Ramos (cell line): ENCODE results near the gene TRIM8.

Experiments
- in situ Hi-C: fragments of 300-500 bp; cut with MboI; formaldehyde crosslinking; loops from one replicate; pipeline ENCODE4 v1.14.3; 2022; ENCODE audit warnings: low sequenced_read_pairs; ENCODE audit not compliant: unreplicated experiment

The TRIM8 gene

DNA sequence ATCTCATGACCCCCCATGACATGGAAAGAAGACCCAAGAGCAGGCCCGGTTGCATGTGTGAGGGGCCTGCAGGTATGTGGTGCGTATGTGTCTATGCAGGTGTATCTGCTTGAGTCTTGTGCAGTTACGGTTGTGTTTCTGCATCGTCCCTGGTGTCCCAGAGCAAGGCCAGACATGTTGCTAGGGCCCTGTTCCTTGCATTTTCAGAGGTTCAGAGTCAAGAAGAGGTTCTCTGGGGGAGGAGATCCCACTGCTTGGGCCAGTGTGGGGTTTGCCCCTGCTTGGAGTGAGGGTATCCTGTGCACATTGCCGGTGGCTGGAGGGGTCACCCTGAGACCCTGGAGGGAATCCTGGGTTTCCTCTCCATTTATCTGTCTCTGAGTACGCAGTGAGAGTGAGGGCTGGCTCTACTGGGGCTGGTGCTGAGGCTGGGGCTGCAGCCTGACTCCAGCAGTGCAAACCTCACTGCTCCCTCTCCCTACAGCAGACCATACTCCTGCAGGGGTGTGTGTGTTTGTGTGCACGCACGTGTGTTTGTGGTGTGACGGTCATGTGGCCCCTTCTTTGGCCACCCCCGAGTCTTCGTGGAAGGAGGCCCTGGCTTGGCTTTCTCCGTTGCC lies 4.1 kb downstream of the TRIM8 start:
- in situ Hi-C loops: no loop called here

DNA sequence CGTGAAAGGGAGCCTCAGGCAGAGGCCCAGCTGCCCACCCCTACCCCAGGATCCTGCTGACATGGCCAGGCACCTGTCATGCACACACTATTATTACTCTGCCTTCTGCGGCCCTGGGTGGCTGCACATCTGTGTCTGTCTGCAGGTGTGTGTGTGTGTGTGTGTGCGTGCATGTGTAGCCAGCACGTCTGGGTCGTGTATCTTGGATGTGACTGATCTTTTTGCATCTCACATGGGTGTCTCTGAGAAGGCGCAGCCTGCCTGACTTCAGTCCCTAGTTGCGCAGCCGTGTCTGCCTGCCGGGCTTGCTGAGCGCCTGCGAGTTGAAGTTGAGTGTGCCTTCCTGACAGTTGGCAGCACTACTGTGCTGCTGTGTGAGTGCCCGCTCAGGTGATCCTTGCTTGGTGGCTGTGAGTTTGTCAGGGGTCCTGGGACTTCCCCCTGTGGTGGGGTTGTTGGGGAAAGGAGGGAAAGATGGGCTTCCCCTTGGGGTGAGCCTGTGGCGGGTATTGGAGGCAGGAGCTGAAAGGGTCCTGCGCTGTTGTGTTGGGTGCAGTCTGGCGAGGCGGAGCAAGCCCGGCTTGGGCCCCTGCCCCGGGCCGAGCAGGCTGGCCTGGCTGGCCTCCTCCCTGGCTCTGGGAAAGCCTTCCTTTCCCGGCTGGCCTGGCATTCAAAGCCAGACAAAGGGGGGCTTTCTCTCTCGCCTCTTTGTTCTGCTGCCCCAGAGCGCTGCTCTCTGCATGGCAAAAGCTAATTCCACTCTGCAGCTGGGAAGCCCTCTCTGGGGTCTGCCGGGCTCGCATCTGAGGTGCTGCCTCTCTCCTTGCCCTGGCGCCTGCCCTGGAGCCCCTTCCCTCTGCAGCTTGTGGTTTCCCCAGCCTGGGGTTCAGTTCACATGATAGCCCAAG lies 4.9 kb downstream of the TRIM8 start:
- in situ Hi-C loops: no loop called here

DNA sequence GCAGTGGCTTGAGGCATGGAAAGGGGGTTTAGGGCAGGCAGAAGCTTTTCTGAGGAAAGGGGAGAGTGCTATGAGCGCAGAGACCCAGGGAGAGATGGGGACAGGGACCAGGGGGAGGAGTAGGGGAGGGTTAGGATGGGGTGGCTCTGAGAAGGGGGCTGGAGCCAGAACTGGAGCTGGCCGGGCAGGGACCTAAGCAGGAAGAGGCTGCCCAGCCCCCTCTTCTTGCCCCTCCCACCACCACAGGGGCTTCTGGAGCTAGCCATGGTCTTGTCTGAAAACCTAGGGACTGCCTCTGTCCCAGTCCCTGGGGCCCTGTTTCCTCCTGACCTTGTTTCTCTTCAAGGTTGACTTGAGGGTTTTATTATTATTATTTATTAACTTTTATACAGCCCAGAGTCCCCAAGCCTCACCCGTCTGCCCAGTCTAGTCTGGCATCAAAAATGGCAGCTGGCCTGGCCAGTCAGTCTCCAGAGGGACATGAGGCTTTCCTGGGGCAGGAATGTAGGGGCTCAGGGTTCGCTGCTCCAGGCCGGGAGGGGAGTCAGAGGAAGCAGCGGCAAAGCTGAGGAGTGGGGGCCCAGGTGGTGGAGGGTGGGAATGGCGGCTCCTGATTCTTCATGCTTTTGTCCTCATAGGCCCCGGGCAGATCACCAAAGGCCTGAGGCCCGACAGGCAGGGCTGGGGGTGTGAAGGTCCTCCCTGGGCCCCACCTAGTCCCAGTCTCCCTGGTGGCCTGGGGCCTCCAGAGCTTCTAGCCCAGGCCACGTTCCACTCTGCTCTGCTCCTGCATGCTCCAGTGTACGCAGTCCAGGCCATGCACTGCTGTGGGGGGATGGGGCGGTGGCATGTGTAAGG lies 5.7 kb downstream of the TRIM8 start:
- in situ Hi-C loops: loop anchor here (10.0 kb wide), 1 partner anchor 825 kb away; no protein-coding TSS in a partner anchor

DNA sequence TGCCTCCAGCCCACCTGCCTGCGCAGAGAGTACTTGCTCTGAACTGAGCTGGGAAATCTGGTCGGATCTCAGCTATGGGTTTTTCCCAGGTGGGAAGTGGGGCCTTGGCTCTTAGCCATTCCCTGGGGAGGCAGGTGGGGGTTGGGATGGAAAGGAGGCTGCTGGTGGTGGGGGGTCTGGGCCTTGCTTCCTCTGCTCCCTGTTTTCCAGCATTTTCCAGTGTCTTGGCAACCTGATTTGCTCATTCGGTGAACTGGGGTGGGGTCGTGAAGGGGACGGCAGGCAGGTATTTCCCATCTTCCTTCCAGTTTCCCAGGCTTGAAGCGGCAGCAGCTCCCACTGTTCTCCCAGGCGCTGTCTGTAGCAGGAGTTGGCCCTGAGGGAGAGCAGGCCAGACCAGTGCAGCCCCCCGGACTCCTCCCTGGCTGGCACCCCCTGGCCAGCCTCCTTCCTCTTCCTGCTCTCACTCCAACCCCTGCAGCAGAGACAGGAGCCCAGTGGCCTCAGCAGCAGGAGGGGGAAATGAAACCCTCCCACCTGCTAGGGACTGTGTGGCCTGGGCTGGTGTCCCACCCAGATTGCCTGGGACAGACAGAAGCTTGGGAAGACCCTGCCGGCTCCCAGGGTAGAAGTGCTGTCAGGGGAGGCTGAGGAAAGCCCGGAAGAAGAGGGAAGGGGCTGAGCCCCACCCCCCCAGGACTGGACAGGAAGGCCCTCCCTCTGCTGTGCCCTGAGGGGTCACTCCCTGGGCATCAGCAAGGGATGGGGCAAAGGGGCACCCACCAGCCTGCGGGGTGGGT lies 6.6 kb downstream of the TRIM8 start:
- in situ Hi-C loops: loop anchor here (10.0 kb wide), 1 partner anchor 826 kb away; no protein-coding TSS in a partner anchor

DNA sequence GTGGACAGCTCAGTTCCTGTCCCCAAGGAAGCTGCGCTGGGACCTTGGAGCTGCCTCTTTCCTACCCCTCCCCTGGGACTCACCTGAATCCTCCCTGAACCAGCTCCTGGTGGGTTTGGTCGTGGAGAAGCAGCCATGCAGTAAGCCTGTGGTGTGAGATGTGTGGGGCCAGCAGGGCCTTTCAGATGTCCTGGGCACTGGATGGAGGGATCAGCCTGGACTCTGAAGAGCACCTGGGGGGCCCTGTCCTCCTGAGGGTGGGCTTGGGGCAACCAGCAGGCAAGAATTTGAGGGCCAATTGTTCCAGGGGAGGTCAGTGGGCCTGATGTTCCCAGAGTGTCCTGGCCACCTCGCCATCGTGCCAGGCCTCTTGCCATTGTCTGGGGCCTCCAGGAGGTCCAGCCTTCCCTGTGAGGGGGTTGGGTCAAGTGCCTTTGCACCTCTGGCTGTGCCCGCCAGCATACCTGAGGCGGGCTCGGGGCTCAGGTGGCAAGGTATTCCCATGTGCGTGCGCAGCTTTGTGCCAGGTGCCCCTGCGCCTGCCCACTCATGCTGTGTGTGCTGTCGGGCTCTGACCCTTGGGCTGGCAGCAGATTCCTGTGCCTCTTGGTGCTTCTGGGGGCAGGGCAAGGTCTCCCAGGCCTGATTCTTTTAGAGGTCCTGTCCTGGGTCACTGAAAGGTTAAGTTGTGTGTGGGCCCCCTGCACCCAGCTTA lies 7.3 kb downstream of the TRIM8 start:
- in situ Hi-C loops: loop anchor here (10.0 kb wide), 1 partner anchor 827 kb away; no protein-coding TSS in a partner anchor

DNA sequence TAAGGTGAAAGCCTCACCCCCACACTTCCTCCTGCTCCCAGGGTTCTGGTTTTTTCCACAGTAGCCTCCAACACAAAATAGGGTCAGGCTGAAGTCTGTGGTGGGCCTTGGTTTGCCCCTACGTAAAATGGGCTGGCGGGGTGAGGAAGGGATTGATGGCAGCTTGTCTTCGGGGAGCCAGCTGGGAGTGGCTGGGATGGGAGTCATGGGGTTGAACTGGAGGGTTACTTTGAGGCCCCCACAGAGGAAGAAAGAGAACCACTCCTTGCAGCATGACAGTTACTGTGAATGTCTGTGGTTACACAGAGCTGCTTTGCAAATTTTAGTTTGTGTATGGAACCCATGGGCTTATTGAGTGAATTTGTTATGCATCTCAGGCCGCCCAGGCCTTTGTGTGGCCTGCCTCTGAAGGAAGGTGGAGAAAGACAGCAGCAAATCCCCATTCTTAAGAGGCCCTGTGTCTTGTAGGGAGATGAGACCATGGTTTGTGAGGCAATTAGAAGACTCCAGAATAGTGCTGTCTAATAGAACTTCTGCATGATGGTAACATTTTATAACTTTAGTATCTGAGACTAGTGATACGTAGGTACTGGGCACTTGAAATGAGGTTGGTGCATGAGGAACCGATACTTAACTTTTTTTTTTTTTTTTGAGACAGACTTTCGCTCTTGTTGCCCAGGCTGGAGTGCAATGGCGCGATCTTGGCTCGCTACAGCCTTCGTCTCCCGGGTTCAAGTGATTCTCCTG lies 8.1 kb downstream of the TRIM8 start:
- in situ Hi-C loops: loop anchor here (10.0 kb wide), 1 partner anchor 828 kb away; no protein-coding TSS in a partner anchor

DNA sequence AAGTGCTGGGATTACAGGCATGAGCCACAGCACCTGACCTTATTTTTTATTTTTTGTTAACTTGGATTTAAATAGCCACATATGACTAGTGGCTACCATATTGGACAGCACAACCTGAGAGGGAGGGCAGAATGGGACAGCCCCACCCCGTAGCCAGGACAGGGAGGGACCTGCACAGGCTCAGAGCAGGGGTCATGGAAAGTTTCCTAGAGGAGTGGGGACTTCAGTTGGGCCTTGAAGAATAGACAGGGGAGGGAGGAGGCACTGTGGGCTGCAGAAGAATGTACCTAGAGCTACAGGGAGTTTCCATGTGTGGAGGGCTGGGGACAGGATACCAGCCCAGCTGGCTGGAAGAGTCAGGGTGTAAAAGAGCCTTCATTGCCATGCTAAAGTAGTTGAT lies 8.8 kb downstream of the TRIM8 start:
- in situ Hi-C loops: loop anchor here (10.0 kb wide), 1 partner anchor 828 kb away; no protein-coding TSS in a partner anchor

DNA sequence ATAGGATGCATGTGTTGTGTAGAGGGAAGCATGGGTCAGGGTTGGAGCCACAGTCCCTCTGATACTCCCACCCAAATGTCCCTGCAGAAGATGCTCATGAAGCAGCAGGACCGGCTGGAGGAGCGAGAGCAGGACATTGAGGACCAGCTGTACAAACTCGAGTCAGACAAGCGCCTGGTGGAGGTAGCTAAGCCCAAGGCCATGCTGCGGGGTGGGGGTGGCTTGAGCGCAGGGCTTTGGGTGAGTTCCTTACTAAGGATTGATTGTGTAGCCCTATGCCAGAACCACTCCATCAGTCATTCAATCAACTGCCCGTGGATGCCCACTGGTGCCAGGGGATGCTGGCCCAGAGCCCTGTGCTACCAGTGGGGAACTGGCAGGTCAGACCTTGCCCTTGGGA lies 10.3 kb downstream of the TRIM8 start:
- in situ Hi-C loops: loop anchor here (10.0 kb wide), 1 partner anchor 830 kb away; no protein-coding TSS in a partner anchor

DNA sequence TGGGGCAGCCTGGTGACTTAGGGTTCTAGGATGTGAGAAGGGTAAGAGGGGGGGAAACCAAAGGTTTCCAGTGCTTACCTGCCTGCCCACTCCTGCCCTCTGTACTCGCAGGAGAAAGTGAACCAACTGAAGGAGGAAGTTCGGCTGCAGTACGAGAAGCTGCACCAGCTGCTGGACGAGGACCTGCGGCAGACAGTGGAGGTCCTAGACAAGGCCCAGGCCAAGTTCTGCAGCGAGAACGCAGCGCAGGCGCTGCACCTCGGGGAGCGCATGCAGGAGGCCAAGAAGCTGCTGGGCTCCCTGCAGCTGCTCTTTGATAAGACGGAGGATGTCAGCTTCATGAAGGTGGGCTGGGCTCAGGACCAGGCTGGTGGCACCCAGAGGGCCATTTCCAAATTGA lies 10.7 kb downstream of the TRIM8 start:
- in situ Hi-C loops: loop anchor here (10.0 kb wide), 1 partner anchor 830 kb away; no protein-coding TSS in a partner anchor

DNA sequence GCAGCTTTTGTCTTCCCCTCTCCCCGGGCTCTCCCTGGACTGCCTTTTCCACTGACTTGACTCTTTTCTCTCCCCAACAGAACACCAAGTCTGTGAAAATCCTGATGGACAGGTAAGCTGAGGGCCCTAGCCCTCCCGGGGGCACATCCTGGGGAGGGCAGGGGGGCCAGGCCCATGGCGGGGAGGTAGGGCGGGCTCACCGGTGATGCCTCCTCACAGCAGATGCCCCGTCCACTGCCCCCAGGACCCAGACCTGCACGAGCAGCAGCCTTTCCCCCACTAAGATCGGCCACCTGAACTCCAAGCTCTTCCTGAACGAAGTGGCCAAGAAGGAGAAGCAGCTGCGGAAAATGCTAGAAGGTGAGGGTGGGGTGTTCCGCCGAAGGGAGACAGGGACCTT lies 11.7 kb downstream of the TRIM8 start:
- in situ Hi-C loops: loop anchor here (10.0 kb wide), 1 partner anchor 831 kb away; no protein-coding TSS in a partner anchor

DNA sequence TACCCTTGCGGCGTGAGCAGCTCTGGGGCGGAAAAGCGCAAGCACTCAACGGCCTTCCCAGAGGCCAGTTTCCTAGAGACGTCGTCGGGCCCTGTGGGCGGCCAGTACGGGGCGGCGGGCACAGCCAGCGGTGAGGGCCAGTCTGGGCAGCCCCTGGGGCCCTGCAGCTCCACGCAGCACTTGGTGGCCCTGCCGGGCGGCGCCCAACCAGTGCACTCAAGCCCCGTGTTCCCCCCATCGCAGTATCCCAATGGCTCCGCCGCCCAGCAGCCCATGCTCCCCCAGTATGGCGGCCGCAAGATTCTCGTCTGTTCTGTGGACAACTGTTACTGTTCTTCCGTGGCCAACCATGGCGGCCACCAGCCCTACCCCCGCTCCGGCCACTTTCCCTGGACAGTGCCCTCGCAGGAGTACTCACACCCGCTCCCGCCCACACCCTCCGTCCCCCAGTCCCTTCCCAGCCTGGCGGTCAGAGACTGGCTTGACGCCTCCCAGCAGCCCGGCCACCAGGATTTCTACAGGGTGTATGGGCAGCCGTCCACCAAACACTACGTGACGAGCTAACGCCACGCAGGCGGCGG lies 12.6 kb downstream of the TRIM8 start:
- in situ Hi-C loops: loop anchor here (10.0 kb wide), 1 partner anchor 832 kb away; no protein-coding TSS in a partner anchor

DNA sequence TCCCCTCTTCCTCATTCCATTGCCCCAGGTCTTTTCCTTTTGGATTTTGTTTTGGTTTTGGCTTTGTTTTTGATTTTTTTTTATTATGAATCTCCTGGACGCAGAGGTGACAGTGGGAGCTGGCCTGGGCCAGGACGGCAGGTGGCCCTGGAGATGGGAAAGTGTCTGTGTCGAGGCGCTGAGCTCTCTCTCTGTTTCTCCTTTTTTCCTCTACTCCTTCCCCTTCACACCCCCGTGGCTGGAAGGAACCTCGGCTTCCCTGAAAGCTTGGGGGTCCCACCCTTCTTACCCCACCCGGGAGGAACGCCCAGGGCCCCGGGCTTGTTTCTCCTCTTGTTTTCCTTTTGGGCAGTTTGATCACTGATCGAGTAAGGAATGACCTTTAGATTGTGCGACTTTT lies 13.2 kb downstream of the TRIM8 start:
- in situ Hi-C loops: loop anchor here (10.0 kb wide), 1 partner anchor 833 kb away; no protein-coding TSS in a partner anchor

DNA sequence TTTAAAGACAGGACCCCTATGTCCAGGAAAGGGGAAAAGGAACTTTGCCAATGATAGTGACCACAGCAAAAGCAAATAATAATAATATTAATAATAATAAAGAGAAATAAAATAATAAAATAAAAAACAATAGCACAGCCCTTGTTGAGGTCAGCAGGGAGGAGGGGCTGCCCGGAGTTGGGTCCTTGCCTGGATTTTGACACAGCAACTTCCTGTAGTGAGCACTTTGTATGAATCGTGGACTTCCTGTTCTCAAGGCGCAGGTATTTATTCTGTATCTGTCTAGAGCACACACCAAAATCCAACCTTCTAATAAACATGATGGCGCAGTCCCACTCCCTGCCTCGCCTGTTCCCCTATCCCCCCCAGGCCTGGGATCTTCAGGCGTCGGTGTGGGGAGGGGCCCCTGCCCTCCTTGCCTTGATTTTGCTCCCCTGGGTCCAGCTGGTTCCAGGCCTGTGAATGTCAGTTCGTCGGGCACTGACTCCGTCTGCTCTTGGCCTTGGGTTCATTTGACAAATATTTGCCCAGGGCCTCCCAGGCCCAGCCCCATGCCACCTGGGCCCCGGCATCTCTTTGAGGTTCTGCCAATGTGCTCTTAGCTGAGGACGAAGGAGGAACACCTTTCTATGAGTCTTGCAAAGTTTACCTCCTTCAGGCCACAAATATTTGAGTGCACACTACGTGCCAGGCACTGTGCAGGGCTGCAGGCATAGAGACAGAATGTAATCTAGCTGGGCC lies 13.9 kb downstream of the TRIM8 start:
- in situ Hi-C loops: loop anchor here (10.0 kb wide), 1 partner anchor 833 kb away; no protein-coding TSS in a partner anchor

DNA sequence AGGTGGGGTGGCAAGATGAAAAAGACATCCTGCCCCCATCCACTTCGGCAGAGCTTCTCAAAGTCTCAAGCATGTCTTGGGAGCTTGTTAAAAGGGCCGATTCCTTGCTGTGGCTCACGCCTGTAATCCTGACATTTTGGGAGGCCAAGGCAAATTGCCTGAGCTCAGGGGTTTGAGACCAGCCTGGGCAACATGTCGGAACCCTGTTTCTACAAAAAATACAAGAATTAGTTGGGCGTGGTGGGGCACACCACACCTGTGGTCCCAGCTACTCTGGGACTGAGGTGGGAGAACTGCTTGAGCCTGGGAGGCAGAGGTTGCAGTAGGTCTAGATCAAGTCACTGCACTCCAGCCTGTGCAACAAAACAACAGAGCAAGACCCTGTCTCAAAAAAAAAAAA lies 14.5 kb downstream of the TRIM8 start:
- in situ Hi-C loops: loop anchor here (10.0 kb wide), 1 partner anchor 834 kb away; no protein-coding TSS in a partner anchor

DNA sequence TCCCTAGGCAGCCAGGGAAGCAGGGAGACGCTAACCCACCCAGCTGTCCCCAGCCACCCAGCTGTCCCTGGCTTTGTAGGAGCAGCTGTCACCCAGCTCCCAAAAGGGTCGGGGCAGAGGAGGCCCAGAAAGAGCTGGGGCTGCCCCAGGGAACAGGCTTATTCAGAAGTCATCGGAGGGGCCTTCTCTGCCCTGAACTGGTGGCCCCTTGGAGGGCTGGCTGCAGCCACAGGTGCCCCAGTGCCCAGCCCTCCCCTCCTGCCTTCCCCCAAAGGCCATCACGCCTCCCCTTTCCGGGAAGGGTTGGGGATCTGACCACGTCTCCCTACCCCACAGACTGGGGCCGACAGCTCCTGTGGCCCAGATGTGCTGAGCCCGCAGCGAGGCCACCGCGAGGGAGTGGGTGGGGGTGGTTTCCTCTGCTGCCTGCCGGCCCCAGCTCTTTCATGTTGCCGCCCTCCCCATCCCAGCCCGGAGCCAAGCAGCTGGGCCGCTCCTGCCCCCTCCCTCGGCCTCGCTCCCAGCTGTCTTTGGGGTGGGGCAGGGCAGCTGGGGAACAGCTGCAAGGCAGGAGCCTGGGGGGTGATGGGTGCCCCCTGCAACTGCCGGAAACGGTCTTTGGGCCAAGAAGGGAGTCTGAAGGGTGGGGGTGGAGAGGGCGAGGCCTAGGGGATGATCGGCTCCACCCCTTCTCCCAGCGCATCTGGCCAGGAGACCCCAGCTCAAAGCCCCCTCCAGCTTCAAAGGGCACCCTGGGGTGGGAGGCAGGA lies 16.8 kb downstream of the TRIM8 start:
- in situ Hi-C loops: no loop called here

DNA sequence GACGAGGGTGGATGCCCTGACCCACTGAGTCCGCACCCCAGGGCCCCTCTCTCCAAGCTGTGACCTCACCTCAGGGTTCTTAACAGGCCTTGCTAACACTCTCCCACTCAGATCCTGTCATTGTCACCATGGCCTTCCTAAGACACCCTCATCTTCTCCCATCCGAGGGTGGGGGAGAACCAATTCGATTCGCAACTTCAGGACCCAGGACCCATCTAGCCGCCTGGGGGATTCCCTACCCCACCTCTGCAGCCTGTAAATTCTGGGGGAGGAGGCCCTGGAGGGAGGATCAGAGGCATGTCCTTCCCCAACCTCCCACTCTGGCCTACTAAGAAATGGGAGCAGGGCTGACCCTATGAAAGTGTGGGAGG lies 17.4 kb downstream of the TRIM8 start:
- in situ Hi-C loops: no loop called here
